Transverse colon (tissue), 4 donors: ENCODE results near the gene UNC93A.

ENCODE experiments used
- EP300 ChIP-seq: sonication (generic); formaldehyde crosslinking; IDR thresholded peaks from one replicate; pipeline ENCODE4 v1.6.1; 2017; ENCODE audit warnings: antibody characterized with exemption, low read depth
- POLR2A ChIP-seq: fragments of 450-650 bp; IDR thresholded peaks from one replicate; pipeline ENCODE4 v1.6.1; 2016; ENCODE audit warnings: antibody characterized with exemption, mild to moderate bottlenecking, moderate library complexity
- POLR2AphosphoS5 ChIP-seq, 3 donors: sonication (generic); formaldehyde crosslinking; IDR thresholded peaks; one replicate each; pipeline ENCODE4 v1.6.1; 2016; ENCODE audit warnings: antibody characterized with exemption in 3 of 3
- TF ChIP-seq, protein P1 (sequence below), 5 experiments: fragments of 200-600 bp in 3 of 5; fragments of 450-650 bp in 2 of 5; sonication (generic) in 3 of 5; IDR thresholded peaks; 1 replicate in 2 of 5; 2 replicates in 3 of 5; pipeline ENCODE4 v1.5.1; 2016 to 2017; ENCODE audit warnings: antibody characterized with exemption in 5 of 5, inconsistent platforms in 3 of 5, mild to moderate bottlenecking in 2 of 5, moderate library complexity in 1 of 5

DNA sequence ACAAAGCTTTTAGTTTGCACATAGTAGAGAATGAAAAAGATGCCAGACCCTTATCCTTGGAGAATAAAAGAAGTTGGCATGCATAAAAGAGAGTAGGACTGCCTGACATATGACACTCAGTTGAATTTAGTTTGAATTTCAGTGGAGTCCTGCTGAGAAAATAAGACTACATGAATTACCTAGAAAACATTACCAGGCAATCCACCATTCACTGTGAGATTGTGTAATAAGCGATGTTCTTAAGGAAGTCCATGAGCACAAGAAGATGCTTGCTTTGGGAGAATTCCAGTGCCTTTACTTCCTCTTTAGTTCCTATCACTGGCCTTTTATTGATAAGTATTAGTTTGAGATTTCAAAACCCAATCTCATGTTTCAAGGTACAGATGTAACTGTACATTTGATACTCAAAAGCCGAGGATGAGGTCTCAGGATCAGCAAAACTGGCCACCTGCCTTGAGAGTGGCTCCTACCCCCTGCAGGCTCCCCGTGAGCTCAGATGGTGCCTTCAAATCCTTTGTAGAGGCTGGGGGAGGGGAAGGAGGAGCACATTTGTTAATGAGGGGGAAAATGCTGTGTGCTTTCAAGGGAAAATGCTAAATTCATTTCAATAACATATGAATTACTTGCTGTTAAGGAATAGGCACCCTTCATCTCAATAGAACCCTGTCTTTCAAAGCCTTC is 11.2 kb upstream of the UNC93A start:
- no peak for TF ChIP-seq EP300
- TF ChIP-seq, protein P1, sequence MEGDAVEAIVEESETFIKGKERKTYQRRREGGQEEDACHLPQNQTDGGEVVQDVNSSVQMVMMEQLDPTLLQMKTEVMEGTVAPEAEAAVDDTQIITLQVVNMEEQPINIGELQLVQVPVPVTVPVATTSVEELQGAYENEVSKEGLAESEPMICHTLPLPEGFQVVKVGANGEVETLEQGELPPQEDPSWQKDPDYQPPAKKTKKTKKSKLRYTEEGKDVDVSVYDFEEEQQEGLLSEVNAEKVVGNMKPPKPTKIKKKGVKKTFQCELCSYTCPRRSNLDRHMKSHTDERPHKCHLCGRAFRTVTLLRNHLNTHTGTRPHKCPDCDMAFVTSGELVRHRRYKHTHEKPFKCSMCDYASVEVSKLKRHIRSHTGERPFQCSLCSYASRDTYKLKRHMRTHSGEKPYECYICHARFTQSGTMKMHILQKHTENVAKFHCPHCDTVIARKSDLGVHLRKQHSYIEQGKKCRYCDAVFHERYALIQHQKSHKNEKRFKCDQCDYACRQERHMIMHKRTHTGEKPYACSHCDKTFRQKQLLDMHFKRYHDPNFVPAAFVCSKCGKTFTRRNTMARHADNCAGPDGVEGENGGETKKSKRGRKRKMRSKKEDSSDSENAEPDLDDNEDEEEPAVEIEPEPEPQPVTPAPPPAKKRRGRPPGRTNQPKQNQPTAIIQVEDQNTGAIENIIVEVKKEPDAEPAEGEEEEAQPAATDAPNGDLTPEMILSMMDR (IDR thresholded peaks at IDR 0.05), result no peak
- no peak for TF ChIP-seq POLR2AphosphoS5 (IDR thresholded peaks at IDR 0.05)
- TF ChIP-seq POLR2A, result no peak
